ENCODE measurements around the gene INSYN2B. TPM values are rescaled to one million over a fixed set of nuclear protein-coding genes. Genes with fewer than 3 reads are reported as not detected.

INSYN2B gene
- total and polyA plus RNA-seq, 11 donors: 0.12 to 0.59 (median 0.17) TPM; not detected in 6

GRCh38 chr5:169862391-169862811 is 117.9 kb downstream of the INSYN2B start:
- no peaks in the 10 kb centered on the region for H3K27me3 ChIP-seq
- no peaks in the 10 kb centered on the region for H3K4me1 ChIP-seq
- ATAC-seq (no peak), DNase-seq (no peak)
- 74 to 84% (median 78%) methylated on average over 4 of the region's 4 CpGs for WGBS, 4 donors
- no peaks in the 10 kb centered on the region for H3K36me3 ChIP-seq
- TF ChIP-seq POLR2A (IDR thresholded peaks at IDR 0.05) (no peak), CTCF (IDR thresholded peaks at IDR 0.05) (no peak)
- intact Hi-C loops (cut with DNase I): no loop called here
- no peak overlapping the region for H3K27ac ChIP-seq
- H3K4me3 ChIP-seq: no peak overlapping the region
- H3K9me3 ChIP-seq: no peaks in the 10 kb centered on the region

- WGBS, 4 donors: 70 to 84% (median 74%) methylated on average over 2 of the region's 2 CpGs
- Histone ChIP-seq H3K27me3 (no peaks in the 10 kb centered on the region), H3K36me3 (no peaks in the 10 kb centered on the region), H3K27ac (no peak overlapping the region), H3K9me3 (no peaks in the 10 kb centered on the region), H3K4me1 (no peaks in the 10 kb centered on the region), H3K4me3 (no peak overlapping the region)
- no peak for TF ChIP-seq POLR2A (IDR thresholded peaks at IDR 0.05)
- no peak for TF ChIP-seq CTCF (IDR thresholded peaks at IDR 0.05)
- intact Hi-C loops (cut with DNase I): no loop called here
- ATAC-seq (no peak), DNase-seq (no peak)
Measured at GRCh38 chr5:169861934-169862333, 118.4 kb downstream of the INSYN2B start.

- intact Hi-C loops (cut with DNase I): no loop called here
- TF ChIP-seq CTCF (IDR thresholded peaks at IDR 0.05) (no peak), POLR2A (IDR thresholded peaks at IDR 0.05) (no peak)
- WGBS, 4 donors: 79 to 85% (median 84%) methylated on average over 2 of the region's 2 CpGs
- ATAC-seq: no peak
- Histone ChIP-seq H3K27ac (no peak overlapping the region), H3K9me3 (no peaks in the 10 kb centered on the region), H3K36me3 (no peaks in the 10 kb centered on the region), H3K4me3 (no peak overlapping the region), H3K27me3 (no peaks in the 10 kb centered on the region), H3K4me1 (no peaks in the 10 kb centered on the region)
- no peak for DNase-seq
Measured at GRCh38 chr5:169861433-169861832, 118.9 kb downstream of the INSYN2B start.

- H3K27me3 ChIP-seq: no peaks in the 10 kb centered on the region
- WGBS, 4 donors: 55 to 67% (median 61%) methylated on average over 3 of the region's 3 CpGs
- TF ChIP-seq CTCF (IDR thresholded peaks at IDR 0.05) (no peak), POLR2A (IDR thresholded peaks at IDR 0.05) (no peak)
- no peak for ATAC-seq
- no peaks in the 10 kb centered on the region for H3K36me3 ChIP-seq
- no peak overlapping the region for H3K4me3 ChIP-seq
- intact Hi-C loops (cut with DNase I): no loop called here
- DNase-seq: no peak
- H3K9me3 ChIP-seq: no peaks in the 10 kb centered on the region
- H3K27ac ChIP-seq: no peak overlapping the region
- no peaks in the 10 kb centered on the region for H3K4me1 ChIP-seq
Measured at GRCh38 chr5:169860585-169860984, 119.7 kb downstream of the INSYN2B start.

All from heart left ventricle (tissue), 16 donors.